GM10266 (cell line): ENCODE data around the gene ATP6V0E2.

ENCODE experiments used
- DNase-seq: peaks from one replicate; pipeline ENCODE4 v3.0.0; 2012; ENCODE audit errors: extremely low spot score
- CTCF ChIP-seq: IDR thresholded peaks from 2 replicates; pipeline ENCODE4 v1.5.1; 2012; ENCODE audit warnings: mild to moderate bottlenecking, low read depth; ENCODE audit not compliant: control insufficient read depth, insufficient read depth; ENCODE audit errors: missing control alignments

Gene ATP6V0E2

DNA sequence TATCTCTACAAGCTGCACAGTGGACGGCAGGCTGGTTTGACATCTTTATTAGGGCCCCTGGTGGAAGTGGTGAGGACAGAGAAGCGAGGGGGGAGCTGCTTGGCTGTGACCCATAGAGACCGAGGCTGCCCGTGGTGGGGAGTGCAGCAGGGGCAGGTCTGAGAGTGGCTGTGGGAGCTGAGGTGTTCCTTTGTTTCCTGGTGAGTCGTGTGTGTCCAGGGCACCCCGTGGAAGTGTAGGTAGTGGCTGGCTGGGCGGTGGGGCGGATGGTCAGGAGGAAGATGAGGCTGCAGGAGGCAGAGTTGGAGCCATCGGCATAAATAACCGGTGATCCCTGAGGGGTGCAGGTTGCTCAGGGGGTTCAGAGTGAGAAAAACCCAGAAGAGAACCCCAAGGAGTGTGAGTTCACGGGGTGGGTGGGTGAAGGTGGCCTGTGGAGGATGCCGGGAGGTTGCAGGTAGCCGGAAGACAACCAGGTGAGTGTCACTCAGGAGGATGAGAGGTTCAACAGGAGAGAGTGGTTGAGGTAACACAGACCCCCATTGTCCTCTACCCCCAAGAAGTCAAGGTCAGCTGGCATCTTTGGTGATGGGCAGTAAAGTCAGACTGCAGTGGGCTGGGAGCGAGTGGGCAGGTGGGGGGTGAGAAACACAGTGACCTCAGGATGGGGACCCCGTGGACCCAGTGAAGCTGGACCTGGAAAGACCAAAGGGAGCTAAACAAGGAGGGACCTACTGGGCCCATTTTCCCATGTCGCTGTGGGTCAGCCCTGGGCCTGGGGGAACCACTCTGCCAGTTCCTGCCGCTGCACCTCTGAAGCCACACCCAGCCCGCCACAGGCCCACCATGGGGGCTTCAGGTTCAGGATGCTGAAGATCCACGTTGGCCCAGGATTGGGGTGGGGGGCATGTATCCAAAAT lies 7.8 kb downstream of the ATP6V0E2 start:
- DNase-seq, result no peak
- TF ChIP-seq CTCF, result no peak

DNA sequence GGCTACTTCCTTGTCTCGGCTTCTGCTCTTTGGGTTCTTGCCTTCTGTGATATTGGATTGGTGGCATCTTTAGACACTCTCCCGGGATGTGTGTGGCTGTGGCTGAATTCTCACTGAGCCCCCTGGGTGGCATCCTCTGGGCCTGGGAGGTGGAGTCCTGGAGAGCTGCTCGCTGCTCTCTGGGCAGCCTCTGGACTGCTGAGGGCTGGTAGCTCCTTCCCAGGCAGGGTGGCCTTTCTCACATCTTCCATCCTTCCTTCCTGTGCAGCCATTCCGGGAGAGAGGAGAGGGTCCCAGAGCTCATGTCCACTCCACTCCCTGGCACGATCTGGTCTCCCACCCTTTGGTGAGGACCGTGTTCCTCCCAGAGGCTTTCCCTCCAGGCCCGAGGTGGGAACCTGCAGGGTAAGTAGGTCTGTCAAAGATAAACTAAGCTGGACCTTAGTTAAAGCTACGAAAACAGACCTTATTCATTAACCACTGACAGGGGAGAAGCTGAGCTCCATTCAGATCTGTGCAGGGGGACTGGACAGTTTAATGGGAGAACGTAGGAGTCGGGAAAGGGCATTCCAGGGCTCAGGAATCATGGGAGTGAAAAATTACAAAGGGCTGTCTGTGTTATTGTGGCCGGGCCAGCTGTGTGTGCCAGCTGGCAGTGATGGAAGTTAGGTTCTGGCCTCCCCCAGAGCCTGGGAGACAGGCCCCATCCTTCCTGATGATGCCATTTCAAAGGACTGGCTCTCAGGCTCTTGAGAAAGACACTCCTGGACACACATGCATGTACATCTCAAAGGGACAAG lies 8.7 kb downstream of the ATP6V0E2 start:
- TF ChIP-seq CTCF, result no peak
- DNase-seq, result no peak

- no peak for DNase-seq
Observed at GRCh38 chr7:149883048-149883438, 9.3 kb downstream of the ATP6V0E2 start.

DNA sequence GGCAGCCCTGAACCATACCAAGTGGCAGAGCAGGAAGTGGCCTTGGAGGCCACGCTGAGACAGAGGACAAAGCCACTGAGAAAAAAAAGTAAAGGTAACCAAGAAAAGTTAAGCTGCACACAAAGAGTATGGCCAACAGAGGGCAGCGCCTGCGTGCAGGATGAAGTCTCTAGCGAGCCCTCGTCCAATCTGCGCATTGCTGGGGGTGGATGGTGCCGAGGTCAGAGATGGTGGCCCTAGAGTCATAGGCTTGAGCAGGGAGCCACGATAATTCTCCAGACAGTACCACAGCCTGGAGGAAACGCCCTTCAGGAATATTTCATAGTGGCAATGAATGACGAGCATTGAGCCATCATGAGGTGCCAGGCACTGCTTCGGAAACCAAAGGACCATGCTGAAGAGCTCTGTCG lies 9.7 kb downstream of the ATP6V0E2 start:
- no peak for DNase-seq
- peak; percentile 71 for TF ChIP-seq CTCF

More at GRCh38 chr7:149883048-149883438, 9.3 kb downstream of the ATP6V0E2 start:
- no peak for TF ChIP-seq CTCF

DNA sequence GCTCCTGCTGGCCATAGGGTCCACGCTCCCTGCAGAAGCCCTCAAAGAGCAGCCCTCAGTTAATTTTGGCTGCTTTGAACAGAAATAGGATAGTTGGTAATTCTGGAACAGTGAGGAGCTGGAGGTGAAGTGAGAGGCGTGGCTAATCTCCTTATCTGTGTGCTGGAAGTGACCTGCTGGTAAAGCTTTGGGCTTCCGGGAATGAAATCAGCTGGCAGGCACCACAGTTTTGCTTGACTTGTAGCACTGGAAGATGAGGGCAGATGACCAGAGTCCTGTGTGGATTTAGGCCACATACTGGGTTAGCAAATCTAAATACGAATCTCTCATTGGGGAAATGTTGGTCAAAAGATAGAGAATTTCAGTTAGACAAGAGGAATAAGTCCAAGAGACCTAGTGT lies 10.2 kb downstream of the ATP6V0E2 start:
- TF ChIP-seq CTCF, result no peak
- DNase-seq, result no peak

DNA sequence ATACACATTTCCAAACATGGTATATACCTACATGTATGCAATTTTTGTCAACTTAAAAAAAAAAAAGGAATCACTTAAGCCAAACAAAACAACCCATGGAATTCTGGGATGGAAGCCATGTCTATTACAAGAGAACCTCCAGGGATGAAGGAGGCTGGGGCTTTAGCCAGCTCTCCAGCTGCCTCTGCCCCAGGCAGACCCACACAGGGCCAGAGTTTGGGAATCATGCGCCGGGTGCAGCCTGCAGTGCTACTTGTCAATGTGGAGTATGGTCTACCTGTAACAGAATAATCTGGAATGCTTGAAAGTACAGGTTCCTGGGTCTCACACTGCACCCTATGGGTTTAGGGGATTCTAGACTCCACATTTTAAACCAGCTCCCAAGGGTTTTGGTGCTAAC lies 10.8 kb downstream of the ATP6V0E2 start:
- no peak for TF ChIP-seq CTCF
- DNase-seq, result no peak
